CD4-positive, alpha-beta T cell treated with Interleukin-10 for 1 hour (primary cell): Measurements from ENCODE around the gene PLA2G4A.
"Not testable (repeated sequence)": the region's sequence is repeated elsewhere in the genome, so short reads cannot be mapped to it uniquely, and the experiment has no call there.

ENCODE experiments used
- DNase-seq: peaks from one replicate; pipeline ENCODE4 v3.0.0-alpha.2; 2020

PLA2G4A gene

DNA sequence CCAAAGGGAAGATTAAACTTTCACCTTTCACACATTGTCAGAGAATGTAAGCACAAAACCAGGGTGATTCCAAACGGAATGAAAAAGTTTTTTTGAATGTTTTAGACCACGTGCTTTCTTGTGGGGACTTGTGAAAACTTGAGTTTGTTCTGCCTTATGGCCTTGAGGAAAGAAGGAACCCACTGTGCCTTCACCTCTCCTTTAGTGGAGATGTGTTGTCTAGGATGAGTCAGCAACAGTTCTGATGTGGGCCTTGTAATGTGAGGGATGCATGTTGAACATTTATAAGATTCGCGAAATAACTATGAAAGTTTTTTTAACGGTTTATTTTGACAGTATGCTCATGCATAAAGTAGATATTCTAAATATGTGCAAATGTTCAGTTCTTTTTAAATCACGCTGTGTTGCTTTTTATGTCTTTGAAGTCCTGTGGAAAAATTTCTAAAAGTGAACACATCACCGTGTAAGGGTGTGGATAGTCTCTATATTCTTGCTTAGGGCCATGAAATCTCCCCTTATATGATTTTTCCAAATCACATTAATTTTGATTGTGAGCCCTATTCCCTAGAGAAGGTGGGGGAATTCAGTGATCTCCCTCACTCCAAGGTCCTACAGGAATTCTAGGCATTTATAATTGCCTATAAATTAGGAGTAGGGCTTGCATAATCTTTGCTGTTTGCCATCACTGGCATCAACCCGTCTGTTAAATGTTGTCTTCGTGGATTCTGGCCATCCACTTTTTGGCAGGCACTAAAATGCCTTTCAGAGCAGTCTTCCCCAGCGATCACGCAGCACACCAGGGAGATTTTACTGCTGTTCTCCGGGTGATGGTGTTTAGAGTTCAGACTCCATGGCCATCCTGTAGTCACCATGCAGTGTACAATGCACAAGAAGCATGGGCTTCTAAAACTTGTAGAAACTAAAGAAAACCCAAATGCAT is 47.4 kb downstream of the PLA2G4A start:
- DNase-seq: no peak

DNA sequence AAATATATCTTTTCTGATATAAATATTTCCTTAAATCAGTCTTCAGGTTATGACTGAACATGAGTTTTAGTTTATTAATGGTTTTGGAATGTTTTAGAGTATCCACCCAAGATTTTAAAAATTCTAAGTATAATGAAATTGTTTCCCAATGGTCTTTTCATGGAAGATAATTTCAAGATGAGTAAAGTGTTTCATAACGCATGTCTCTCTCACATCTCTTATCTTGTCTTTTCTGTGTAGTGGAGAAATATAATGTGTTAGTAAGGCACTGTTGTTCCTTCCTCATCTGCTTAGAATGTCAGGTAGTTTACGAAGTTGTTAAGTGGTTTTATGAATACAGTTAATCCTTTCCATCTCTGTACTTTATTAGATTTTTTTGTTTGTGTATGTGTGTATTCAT is 49.6 kb downstream of the PLA2G4A start:
- DNase-seq: no peak

DNA sequence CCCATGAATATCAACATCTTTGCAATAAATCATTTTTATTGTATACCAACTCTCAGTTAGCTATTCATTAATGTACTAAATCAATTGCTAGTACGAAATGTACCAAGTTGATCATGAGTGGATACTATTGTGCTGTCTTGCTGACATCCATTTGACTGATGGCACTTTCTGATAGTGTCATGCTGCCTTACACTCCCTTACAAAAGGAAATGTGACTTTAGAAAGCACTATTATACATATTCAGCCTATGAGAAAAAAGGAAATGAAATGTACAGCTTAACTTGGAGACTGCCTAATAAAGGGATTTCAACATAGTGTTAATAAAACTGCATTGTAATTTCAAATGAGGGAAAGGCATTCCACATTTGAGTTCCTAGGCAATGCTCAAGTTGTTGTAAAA is 52.2 kb downstream of the PLA2G4A start:
- DNase-seq: no peak

- no peak for DNase-seq
Observed at GRCh38 chr1:186882372-186883134, 53.8 kb downstream of the PLA2G4A start.

DNA sequence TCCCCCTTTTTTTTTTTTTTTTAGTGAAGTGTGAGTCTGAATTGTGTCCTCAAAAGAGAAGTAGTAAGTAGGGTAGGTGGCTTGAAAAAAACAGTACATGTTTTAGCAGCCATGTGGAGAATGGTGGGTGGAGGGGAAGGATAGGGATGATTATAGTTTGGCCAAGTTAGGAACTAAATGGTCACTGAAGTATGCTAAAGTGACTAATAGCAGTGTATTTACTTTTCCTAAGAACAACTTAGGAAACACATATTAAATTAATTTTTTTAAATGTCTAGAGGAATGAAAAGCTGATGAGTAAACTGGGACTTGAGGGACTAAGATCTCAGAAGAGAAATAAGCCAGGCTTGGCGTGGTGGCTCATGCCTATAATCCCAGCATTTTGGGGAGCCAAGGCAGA is 55.5 kb downstream of the PLA2G4A start:
- no peak for DNase-seq

DNA sequence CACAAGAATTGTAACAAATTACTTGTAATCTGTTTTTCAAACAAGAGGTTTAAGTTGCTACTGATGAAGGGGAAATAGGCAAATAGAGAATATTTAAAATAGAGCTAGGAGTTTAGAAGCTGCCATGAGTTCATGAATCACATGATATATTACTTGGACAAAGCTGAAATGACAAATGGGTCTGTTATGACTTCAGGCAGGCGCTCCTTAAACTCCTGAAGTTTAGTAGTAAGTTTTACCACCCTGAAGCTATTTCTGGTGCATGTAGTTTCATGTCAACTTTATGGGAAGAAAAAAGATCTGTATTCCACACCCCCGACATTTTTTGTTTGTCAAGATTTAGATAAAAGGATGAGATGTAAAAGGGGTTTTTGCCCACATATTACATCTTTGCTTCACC is 58.5 kb downstream of the PLA2G4A start:
- no peak for DNase-seq

DNA sequence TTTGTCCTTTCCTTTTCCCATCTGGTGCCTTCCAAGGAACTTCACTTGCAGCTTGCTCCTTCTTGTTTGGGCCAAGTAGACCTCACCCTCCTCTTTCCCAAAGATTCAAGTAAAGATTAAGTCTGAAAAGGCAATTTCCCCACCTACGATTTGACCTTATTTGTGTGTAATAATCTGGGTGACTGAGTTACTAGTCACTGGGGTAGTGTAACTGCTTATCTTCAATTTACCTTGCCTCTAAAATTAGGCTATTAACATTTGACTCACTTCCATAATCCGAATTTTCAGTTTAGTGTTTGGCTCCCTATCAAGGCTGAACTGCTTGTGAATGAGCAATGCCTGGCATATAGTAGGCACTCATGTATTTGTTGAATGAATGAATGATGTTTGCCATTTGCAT is 59.6 kb downstream of the PLA2G4A start:
- no peak for DNase-seq

DNA sequence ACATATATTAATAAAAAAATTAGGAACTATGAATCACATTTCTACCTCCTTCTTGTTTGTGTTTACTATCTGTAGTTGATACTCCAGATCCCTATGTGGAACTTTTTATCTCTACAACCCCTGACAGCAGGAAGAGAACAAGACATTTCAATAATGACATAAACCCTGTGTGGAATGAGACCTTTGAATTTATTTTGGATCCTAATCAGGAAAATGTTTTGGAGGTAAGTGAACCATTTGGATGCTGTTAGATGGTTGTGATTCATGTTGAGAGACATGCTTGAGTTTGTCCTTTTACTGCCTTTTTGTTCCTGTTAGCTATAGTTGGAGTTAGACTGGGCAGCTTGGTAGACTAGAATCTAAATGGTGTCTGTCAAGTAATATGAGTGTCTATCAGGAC is 64.2 kb downstream of the PLA2G4A start:
- no peak for DNase-seq

DNA sequence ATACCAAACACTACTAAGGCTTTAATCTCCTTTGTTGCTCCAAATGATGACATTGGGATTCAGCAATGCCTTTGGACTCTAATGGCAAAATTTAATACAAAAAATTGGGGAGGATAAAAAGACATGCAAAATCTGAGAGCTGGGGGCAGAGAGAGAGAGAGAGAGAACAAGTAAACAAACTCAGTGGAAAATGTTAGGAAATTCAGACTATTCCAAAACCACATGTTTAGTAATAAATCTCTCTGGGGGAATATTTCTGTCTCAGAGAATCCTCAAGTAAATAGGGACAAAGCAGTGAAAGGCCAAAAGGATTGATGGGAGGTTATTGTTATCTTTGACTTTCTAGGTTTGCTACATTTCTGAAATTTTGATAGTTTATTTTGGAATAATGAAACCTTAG is 65.7 kb downstream of the PLA2G4A start:
- DNase-seq: no peak

DNA sequence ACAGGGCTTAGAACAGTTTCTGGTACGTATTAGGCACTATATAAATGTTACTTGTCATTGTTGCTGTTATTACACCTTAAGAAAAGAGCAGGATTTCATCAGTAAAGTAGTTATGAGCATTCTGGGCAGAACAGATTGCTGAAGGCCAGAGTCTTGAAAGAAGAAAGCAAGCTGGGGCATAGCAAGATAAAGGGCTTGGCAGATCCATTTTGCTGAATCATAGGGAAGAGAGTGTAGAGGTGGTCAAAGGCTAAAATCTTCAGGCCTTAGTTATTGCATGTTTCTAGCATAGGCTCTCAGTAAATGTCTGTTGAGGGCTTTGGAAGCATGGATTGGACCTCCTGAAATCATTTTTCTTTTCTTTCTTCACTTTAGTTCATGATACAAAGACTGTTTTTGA is 67.5 kb downstream of the PLA2G4A start:
- DNase-seq: no peak

DNA sequence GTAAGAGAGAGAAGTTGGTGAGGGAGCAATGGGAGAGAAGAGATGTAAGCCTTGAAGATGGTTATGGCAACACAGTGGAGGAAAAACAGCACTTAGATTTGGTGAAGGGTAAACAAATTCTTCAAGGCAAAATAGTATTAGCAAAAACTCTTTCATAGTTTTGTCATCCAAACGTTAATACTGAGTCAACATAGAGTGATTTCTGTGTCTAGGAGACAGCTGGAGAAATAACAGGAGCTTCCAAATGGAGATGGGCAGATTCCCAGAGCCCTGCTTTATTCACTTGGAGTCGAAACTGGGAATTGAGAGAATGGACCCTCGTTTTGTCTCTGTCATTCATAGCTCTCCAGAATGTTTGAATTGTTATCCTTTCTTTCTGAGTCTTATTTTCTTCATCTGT is 68.3 kb downstream of the PLA2G4A start:
- DNase-seq: no peak

GRCh38 chr1:186899577-186899976 is 70.8 kb downstream of the PLA2G4A start:
- DNase-seq: no peak

GRCh38 chr1:186899977-186900376 is 71.2 kb downstream of the PLA2G4A start:
- no peak for DNase-seq

DNA sequence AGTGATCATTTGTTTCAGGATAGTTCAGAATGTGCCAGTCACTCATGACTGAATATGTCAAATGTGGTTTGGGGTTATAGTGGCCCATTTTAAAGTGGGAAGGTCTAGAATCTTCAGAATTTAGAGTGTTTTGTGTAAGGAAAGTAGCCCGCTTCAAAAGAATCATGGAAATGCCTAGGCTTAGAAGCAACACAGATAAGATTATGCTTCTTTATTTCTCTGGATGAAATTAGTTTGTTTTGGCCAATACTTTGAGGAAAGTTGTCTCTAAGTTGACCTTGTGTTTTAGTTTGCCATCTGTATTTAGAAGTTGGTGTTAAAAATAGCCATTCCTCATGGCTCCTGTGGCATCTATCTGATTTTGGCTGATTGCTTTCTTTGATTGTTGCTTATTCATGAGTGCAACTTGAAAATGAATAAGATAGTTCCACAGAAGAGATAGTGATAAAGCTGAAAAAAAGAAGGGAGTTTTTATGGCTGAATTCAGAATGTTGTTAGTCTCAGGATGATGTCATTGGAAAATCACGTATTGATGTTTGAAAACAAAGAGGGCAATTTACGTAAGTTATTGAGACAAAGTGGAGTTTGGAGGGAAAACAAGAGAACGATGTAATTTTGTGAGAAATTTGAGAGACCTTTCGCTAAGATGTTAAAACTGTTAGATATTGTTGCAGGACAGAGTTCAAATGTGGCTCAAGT is 71.9 kb downstream of the PLA2G4A start:
- no peak for DNase-seq

- DNase-seq: no peak
Observed at GRCh38 chr1:186901631-186902030, 72.9 kb downstream of the PLA2G4A start.

GRCh38 chr1:186903374-186904136 is 74.8 kb downstream of the PLA2G4A start:
- no peak for DNase-seq

DNA sequence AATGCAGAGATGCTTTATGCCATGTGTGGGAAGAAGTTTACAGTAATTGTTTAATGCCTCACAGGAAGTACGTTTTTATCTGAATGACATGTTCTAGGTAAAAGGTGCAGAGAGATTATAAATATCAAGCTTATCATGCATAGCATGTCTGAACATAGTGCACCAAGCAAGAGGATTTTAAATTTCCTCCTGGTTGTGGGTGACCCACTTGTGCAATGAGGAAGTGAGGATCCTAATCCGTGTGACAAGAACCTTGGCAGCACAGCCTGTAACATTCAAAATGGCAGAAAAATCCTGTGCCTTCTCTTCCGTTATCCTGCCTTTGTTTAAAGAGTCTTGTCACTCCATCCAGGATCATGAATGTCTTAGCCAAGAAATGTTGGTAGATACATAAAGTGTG is 75.6 kb downstream of the PLA2G4A start:
- DNase-seq: no peak

GRCh38 chr1:186905561-186905960 is 76.8 kb downstream of the PLA2G4A start:
- DNase-seq: no peak

GRCh38 chr1:186915555-186915954 is 86.8 kb downstream of the PLA2G4A start:
- DNase-seq: no peak

DNA sequence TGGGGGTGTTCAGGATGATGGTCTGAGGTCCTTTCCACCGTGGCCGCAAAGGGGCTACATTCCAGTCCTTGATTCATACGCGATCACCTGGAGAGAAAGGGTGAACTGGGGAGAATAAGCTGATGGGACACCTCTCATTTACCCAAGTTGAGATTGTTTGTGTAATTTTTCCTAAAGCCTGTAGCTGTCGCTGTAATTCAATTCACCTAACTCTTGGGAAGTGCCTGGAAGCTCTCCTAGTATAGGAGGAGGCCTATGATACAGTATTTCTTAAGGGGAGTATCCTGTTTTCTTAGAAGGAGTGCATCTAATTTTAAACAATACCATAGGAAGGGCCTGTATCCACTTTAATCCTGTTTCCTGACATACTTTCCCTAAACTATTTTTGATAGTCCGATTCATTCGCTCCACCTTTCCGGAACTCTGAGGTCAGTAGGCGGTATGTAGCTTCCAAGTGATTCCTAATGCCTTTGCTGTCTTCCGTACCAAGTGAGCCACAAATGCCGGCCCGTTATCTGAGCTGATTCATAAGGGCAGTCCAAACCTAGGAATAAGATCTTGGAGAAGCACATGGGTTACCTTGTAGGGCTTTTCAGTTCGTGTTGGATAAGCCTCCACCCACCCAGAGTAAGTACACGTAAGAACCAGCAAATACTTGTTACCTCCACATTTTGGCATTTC is 88.5 kb downstream of the PLA2G4A start:
- DNase-seq: not testable (repeated sequence)

DNA sequence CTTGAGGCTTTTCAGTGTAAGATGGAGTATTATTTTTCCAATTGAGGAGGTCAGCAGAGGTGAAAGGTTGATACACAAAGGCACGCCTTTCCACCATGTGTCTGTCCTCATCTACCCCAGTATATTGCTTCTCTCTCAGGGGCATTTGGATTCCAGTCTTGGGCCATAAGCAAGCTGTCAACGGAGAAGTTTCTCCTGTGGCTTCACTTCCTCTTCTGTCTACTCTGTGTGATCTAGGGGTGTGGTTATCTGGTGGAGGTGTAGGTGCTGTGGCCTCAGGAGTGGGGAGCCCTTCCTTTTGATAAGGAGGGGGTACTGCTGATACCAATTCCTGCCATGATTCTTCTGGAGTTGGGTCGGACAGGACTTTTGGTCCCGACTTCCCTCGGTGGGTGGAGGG is 92.6 kb downstream of the PLA2G4A start:
- DNase-seq: not testable (repeated sequence)

DNA sequence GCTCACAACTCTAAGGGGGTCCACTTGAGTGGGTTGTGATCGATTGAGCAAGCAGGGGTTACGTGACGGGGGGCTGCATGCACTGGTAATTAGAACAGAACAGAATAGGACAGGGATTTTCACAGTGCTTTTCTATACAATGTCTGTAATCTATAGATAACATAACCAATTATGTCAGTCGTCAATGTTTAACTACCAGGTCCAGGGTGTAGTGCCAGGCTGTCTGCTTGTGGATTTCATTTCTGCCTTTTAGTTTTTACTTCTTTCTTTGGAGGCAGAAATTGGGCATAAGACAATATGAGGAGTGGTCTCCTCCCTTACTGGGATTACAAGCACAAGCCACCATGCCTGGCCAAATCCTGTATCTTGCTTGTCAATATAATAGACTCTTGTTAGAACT is 94.1 kb downstream of the PLA2G4A start:
- not testable (repeated sequence) for DNase-seq
